Measurements from ENCODE around the gene SMS. TPM values are rescaled to one million over a fixed set of nuclear protein-coding genes. Genes with fewer than 3 reads are reported as not detected.

The SMS gene
- total and polyA plus RNA-seq, 10 of the 15 experiments (the other 5 are each of a cell fraction or from before 2014, with no cell fraction given) = 55.8 to 156 (median 114) TPM

DNA sequence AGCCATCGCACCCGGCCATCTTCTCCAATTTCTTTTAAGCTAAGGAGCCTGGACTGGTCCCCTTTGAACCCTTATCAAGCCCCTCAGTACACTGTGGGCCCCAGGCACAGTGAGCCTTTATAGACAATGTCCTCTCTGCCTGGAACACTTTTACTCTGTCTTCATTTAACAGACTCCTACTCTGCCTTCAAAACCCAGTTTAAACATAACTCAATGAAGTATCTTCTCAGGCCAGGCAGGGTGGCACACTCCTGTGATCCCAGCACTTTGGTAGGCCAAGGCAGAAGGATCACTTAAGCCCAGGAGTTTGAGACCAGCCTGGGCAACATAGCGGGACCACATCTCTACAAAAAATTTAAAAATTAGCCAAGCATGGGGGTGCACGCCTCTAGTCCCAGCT, 27.5 kb upstream of the SMS start (continued):
- TF ChIP-seq, protein P1, sequence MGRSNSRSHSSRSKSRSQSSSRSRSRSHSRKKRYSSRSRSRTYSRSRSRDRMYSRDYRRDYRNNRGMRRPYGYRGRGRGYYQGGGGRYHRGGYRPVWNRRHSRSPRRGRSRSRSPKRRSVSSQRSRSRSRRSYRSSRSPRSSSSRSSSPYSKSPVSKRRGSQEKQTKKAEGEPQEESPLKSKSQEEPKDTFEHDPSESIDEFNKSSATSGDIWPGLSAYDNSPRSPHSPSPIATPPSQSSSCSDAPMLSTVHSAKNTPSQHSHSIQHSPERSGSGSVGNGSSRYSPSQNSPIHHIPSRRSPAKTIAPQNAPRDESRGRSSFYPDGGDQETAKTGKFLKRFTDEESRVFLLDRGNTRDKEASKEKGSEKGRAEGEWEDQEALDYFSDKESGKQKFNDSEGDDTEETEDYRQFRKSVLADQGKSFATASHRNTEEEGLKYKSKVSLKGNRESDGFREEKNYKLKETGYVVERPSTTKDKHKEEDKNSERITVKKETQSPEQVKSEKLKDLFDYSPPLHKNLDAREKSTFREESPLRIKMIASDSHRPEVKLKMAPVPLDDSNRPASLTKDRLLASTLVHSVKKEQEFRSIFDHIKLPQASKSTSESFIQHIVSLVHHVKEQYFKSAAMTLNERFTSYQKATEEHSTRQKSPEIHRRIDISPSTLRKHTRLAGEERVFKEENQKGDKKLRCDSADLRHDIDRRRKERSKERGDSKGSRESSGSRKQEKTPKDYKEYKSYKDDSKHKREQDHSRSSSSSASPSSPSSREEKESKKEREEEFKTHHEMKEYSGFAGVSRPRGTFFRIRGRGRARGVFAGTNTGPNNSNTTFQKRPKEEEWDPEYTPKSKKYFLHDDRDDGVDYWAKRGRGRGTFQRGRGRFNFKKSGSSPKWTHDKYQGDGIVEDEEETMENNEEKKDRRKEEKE (IDR thresholded peaks at IDR 0.05) = no peak
- TF ChIP-seq NR2C1 (IDR thresholded peaks at IDR 0.05) (no peak), ZNF384 (IDR thresholded peaks at IDR 0.05; ENCODE audit: borderline replicate concordance, low read depth, low read length) (no peak), BHLHE40 (IDR thresholded peaks at IDR 0.05; ENCODE audit: borderline replicate concordance in 1 of 2, low read depth in 2 of 2, low read length in 1 of 2) (no peak), SMAD5 (IDR thresholded peaks at IDR 0.05; ENCODE audit: low read depth) (no peak), RUNX3 (IDR thresholded peaks at IDR 0.05; ENCODE audit: low read length) (no peak), CHD4 (IDR thresholded peaks at IDR 0.05) (no peak), CEBPB (IDR thresholded peaks at IDR 0.05; ENCODE audit: borderline replicate concordance in 1 of 2, low read depth in 2 of 2, low read length in 2 of 2) (no peak), SIX5 (IDR thresholded peaks at IDR 0.05; ENCODE audit: low read depth, low read length, severe bottlenecking) (no peak), IKZF1 (conservative IDR thresholded peaks at IDR 0.05) (no peak), KAT2A (conservative IDR thresholded peaks at IDR 0.05; ENCODE audit: control insufficient read depth, low read depth, low read length) (no peak), JUNB (IDR thresholded peaks at IDR 0.05) (no peak)

DNA sequence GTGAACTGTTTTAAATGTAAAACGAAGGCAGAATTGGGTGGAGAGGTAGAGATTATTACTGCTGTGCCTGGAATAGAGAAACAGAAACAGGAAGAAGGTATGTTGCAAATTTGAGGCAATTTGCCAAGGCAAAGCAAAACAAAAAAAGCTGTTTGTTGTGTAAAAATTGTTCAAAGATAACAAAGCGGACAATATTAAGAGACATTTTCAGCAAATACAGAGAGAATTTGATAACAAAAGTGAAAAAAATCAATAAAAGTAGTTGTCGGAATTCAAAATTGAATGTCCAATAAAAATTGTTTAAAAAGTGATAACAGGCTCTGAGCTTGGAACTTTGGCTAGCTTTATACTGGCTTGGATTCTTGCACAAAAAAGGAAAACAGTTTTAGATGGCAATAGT, 14.4 kb upstream of the SMS start:
- Histone ChIP-seq H3K27ac (ENCODE audit: control insufficient read depth, insufficient read depth) (no peak overlapping the region), H2AFZ (ENCODE audit: control insufficient read depth, low read depth, low read length) (no peak overlapping the region), H3K27me3 (replicated peaks in 1 of 2; ENCODE audit: control insufficient read depth in 2 of 2, insufficient read depth in 2 of 2, low read length in 1 of 2) (no peaks in the 10 kb centered on the region), H3K9me3 (replicated peaks; ENCODE audit: control insufficient read depth, insufficient read depth, low read length) (no peaks in the 10 kb centered on the region), H3K79me2 (ENCODE audit: control insufficient read depth, insufficient read depth, low read length) (no peaks in the 10 kb centered on the region), H3K4me2 (ENCODE audit: control insufficient read depth, insufficient read depth) (no peak overlapping the region; the same call in 1 of the 2 replicates), H3K4me3 (no peak overlapping the region), H3K9ac (ENCODE audit: control insufficient read depth, insufficient read depth, low read length) (no peak overlapping the region), H3K36me3 (ENCODE audit: control insufficient read depth in 2 of 2, insufficient read depth in 2 of 2, low read length in 1 of 2) (no peaks in the 10 kb centered on the region), H4K20me1 (ENCODE audit: control insufficient read depth, insufficient read depth) (no peaks in the 10 kb centered on the region), H3K4me1 (ENCODE audit: control insufficient read depth, insufficient read depth, low read length) (no peaks in the 10 kb centered on the region)
- POLR2A ChIA-PET = no interaction called here
- ATAC-seq = no peak
- intact Hi-C loops (cut with micrococcal nuclease; ENCODE audit: unreplicated experiment) = no loop called here
- BruUV-seq (replicated peaks) = no TSS peak
- 60% methylated on average over 3 of the region's 3 CpGs for WGBS (ENCODE audit: insufficient coverage, insufficient replicate concordance, low lambda C conversion rate, missing lambda C conversion rate)
- SMC1A ChIA-PET (ENCODE audit: uncharacterized antibody, unreplicated experiment) = interaction anchor here (1.3 kb wide), 1 partner anchor 36 kb away, joined by 3 read pairs; no protein-coding TSS in a partner anchor
- no peak for DNase-seq (ENCODE audit: low read depth, low spot score)
- in situ Hi-C loops (cut with MboI) = no loop called here
- RAD21 ChIA-PET (ENCODE audit: unreplicated experiment) = no interaction called here
- no peak for FAIRE-seq
- CTCF ChIA-PET = no interaction called here
- no peak for TF ChIP-seq NR2F1 (conservative IDR thresholded peaks at IDR 0.05)
- no peak for TF ChIP-seq BMI1 (IDR thresholded peaks at IDR 0.05; ENCODE audit: borderline replicate concordance)
- no peak for TF ChIP-seq SMARCA5 (IDR thresholded peaks at IDR 0.05)
- TF ChIP-seq, protein P2, sequence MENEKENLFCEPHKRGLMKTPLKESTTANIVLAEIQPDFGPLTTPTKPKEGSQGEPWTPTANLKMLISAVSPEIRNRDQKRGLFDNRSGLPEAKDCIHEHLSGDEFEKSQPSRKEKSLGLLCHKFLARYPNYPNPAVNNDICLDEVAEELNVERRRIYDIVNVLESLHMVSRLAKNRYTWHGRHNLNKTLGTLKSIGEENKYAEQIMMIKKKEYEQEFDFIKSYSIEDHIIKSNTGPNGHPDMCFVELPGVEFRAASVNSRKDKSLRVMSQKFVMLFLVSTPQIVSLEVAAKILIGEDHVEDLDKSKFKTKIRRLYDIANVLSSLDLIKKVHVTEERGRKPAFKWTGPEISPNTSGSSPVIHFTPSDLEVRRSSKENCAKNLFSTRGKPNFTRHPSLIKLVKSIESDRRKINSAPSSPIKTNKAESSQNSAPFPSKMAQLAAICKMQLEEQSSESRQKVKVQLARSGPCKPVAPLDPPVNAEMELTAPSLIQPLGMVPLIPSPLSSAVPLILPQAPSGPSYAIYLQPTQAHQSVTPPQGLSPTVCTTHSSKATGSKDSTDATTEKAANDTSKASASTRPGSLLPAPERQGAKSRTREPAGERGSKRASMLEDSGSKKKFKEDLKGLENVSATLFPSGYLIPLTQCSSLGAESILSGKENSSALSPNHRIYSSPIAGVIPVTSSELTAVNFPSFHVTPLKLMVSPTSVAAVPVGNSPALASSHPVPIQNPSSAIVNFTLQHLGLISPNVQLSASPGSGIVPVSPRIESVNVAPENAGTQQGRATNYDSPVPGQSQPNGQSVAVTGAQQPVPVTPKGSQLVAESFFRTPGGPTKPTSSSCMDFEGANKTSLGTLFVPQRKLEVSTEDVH (IDR thresholded peaks at IDR 0.05; ENCODE audit: low read depth, partially characterized antibody) = no peak
